IMR-90 (cell line): ENCODE results near the gene RAB28. TPM values are rescaled to one million over a fixed set of nuclear protein-coding genes. Genes with fewer than 3 reads are reported as not detected.
A peak's percentile ranks its signal among the peaks of the same experiment; 100 is the strongest.

Source experiments
- ATAC-seq: fragments of 200-7000 bp; cut with Tn5 transposase; 2 replicates; pipeline ENCODE4 v1.9.1; 2020; ENCODE audit warnings: low read depth, mild to moderate bottlenecking, moderate library complexity
- BruUV-seq: library from RNA; stranded (reverse); fragments of 400-500 nt; replicated peaks from 2 replicates; lab custom pipeline; 2021; lab: Mats Ljungman, UMichigan
- CTCF ChIA-PET: fragments of 300-600 bp; formaldehyde crosslinking; extraction: SDS; loops from one replicate; lab custom pipeline; 2021; ENCODE audit warnings: antibody characterized with exemption; lab: Yijun Ruan, JAX
- POLR2A ChIA-PET: fragments of 300-600 bp; sonication (Branson Sonifier 250); formaldehyde crosslinking; loops from one replicate; lab custom pipeline; 2022; ENCODE audit warnings: antibody characterized with exemption; ENCODE audit not compliant: unreplicated experiment; lab: Charles Lee
- DNase-seq: peaks from one replicate; pipeline ENCODE4 v3.0.0; 2013
- H2AFZ ChIP-seq: replicated peaks from 2 replicates; pipeline ENCODE3; 2013; ENCODE audit warnings: low read length, mild to moderate bottlenecking; ENCODE audit not compliant: poor library complexity
- H2AK5ac ChIP-seq: 2 replicates; pipeline ENCODE4 v1.6.1; 2013; ENCODE audit warnings: low read depth, low read length, inconsistent platforms
- H2AK9ac ChIP-seq: replicated peaks from 2 replicates; pipeline ENCODE3; 2013; ENCODE audit warnings: mild to moderate bottlenecking, low read depth, low read length, moderate library complexity; ENCODE audit not compliant: poor library complexity
- H2BK120ac ChIP-seq: 2 replicates; pipeline ENCODE4 v1.6.1; 2013; ENCODE audit warnings: low read depth, low read length, inconsistent platforms
- H2BK15ac ChIP-seq: 3 replicates; pipeline ENCODE4 v1.6.1; 2013; ENCODE audit warnings: low read depth, low read length, inconsistent platforms
- H2BK20ac ChIP-seq: 2 replicates; pipeline ENCODE4 v1.6.1; 2013; ENCODE audit warnings: low read depth, mild to moderate bottlenecking, inconsistent platforms, low read length, moderate library complexity
- H2BK5ac ChIP-seq: 2 replicates; pipeline ENCODE4 v1.6.1; 2013; ENCODE audit warnings: mild to moderate bottlenecking, low read depth, low read length, inconsistent platforms; ENCODE audit not compliant: poor library complexity, severe bottlenecking
- H3K14ac ChIP-seq: replicated peaks from 2 replicates; pipeline ENCODE4 v1.6.1; 2013; ENCODE audit warnings: low read depth, low read length, inconsistent platforms
- H3K18ac ChIP-seq: 2 replicates; pipeline ENCODE4 v1.6.1; 2013; ENCODE audit warnings: low read depth, low read length, control low read depth
- H3K23ac ChIP-seq: 2 replicates; pipeline ENCODE4 v1.6.1; 2013; ENCODE audit warnings: low read depth, low read length, inconsistent platforms
- H3K27ac ChIP-seq: 2 replicates; pipeline ENCODE4 v1.5.1; 2013; ENCODE audit warnings: mild to moderate bottlenecking, control low read depth, low read length; ENCODE audit not compliant: insufficient read depth
- H3K27me3 ChIP-seq: 2 replicates; pipeline ENCODE4 v1.6.1; 2013; ENCODE audit warnings: low read length; ENCODE audit not compliant: control insufficient read depth, insufficient read depth
- H3K36me3 ChIP-seq: 2 replicates; pipeline ENCODE4 v1.6.1; 2013; ENCODE audit warnings: low read length, mixed read lengths; ENCODE audit not compliant: control insufficient read depth, insufficient read depth
- H3K4ac ChIP-seq: 2 replicates; pipeline ENCODE4 v1.6.1; 2013; ENCODE audit warnings: low read depth, low read length, inconsistent platforms
- H3K4me1 ChIP-seq: 2 replicates; pipeline ENCODE4 v1.6.1; 2013; ENCODE audit warnings: low read length, mixed read lengths; ENCODE audit not compliant: control insufficient read depth, insufficient read depth
- H3K4me2 ChIP-seq: 2 replicates; pipeline ENCODE4 v1.6.1; 2013; ENCODE audit warnings: low read depth, mild to moderate bottlenecking, control low read depth, low read length, moderate library complexity
- H3K4me3 ChIP-seq: 2 replicates; pipeline ENCODE4 v1.5.1; 2013; ENCODE audit warnings: low read depth, mild to moderate bottlenecking, control low read depth, low read length, moderate library complexity; ENCODE audit not compliant: insufficient read depth
- H3K56ac ChIP-seq: 2 replicates; pipeline ENCODE4 v1.6.1; 2013; ENCODE audit warnings: low read length, inconsistent platforms; ENCODE audit not compliant: insufficient read depth; ENCODE audit errors: extremely low read depth
- H3K79me1 ChIP-seq, 2 experiments: 2 replicates each; pipeline ENCODE4 v1.6.1; 2013; ENCODE audit warnings: low read length in 2 of 2, inconsistent platforms in 1 of 2, low read depth in 1 of 2
- H3K9ac ChIP-seq: 2 replicates; pipeline ENCODE4 v1.6.1; 2013; ENCODE audit warnings: low read depth, low read length, control low read depth
- H3K9me1 ChIP-seq: 2 replicates; pipeline ENCODE4 v1.6.1; 2013; ENCODE audit warnings: low read length, inconsistent platforms; ENCODE audit not compliant: insufficient read depth
- H3K9me3 ChIP-seq: 2 replicates; pipeline ENCODE4 v1.6.1; 2013; ENCODE audit warnings: low read length; ENCODE audit not compliant: control insufficient read depth, insufficient read depth
- H4K20me1 ChIP-seq: 2 replicates; pipeline ENCODE4 v1.6.1; 2013; ENCODE audit warnings: low read length, inconsistent platforms; ENCODE audit not compliant: insufficient read depth
- H4K5ac ChIP-seq: 2 replicates; pipeline ENCODE4 v1.6.1; 2013; ENCODE audit warnings: mild to moderate bottlenecking, low read depth, low read length, control low read depth
- H4K8ac ChIP-seq, 2 experiments: 2 replicates each; pipeline ENCODE4 v1.6.1; 2013; ENCODE audit warnings: low read depth in 2 of 2, low read length in 2 of 2, control low read depth in 1 of 2, inconsistent platforms in 1 of 2
- H4K91ac ChIP-seq: 2 replicates; pipeline ENCODE4 v1.6.1; 2013; ENCODE audit warnings: low read depth, low read length, inconsistent platforms; ENCODE audit not compliant: insufficient read depth
- CEBPB ChIP-seq: IDR thresholded peaks from 2 replicates; pipeline ENCODE4 v1.6.1; 2012; ENCODE audit warnings: low read depth, low read length, improper control_type of control experiment
- NFE2L2 ChIP-seq: fragments of 150-350 bp; IDR thresholded peaks from 2 replicates; pipeline ENCODE4 v1.6.1; 2016; ENCODE audit warnings: low read depth, mild to moderate bottlenecking, low read length
- POLR2A ChIP-seq: IDR thresholded peaks from 2 replicates; pipeline ENCODE4 v1.6.1; 2012; ENCODE audit warnings: mild to moderate bottlenecking, low read depth, low read length
- WGBS, 2 experiments: methylation state at CpG; one replicate each; pipeline versions ENCODE4 v1.1.5 to v1.1.7; 2013; ENCODE audit warnings: missing lambda C conversion rate in 2 of 2; ENCODE audit not compliant: insufficient read length in 1 of 2; ENCODE audit errors: extremely low coverage in 2 of 2; 5-methylcytosine and 5-hydroxymethylcytosine counted together
- dilution Hi-C: fragments of 300-500 bp; cut with HindIII; formaldehyde crosslinking; loops from one replicate; pipeline ENCODE4 v1.14.3; 2018; ENCODE audit warnings: low sequenced_read_pairs; ENCODE audit not compliant: unreplicated experiment
- in situ Hi-C: fragments of 300-500 bp; cut with MboI; formaldehyde crosslinking; loops from 3 replicates; pipeline ENCODE4 v1.14.3; 2019; ENCODE audit warnings: low sequenced_read_pairs, inconsistent platforms, mixed read lengths
- intact Hi-C: fragments of 100-400 bp; cut with micrococcal nuclease; formaldehyde crosslinking; loops from 2 replicates; pipeline ENCODE4 v1.10.0; 2022
- polyA plus RNA-seq, 3 experiments: library from polyadenylated mRNA; depleted of rRNA; stranded (reverse); fragments of >200 nt; gene quantifications; 2 replicates each; pipeline ENCODE4 v1.2.3, GENCODE V29; 2012; ENCODE audit warnings: low replicate concordance in 1 of 3
- total RNA-seq: library from RNA; depleted of rRNA; stranded (reverse); fragments of >200 nt; gene quantifications from 2 replicates; pipeline ENCODE4 v1.2.3, GENCODE V29; 2012

RAB28 gene
- total and polyA plus RNA-seq, 2 of the 4 experiments (the other 2 are of a cell fraction): 7.5 to 10.8 TPM

GRCh38 chr4:13368217-13368616 lies 115.9 kb downstream of the RAB28 start:
- H2BK20ac ChIP-seq: no peak overlapping the region

More at GRCh38 chr4:13368217-13368616, 115.9 kb downstream of the RAB28 start:
- DNase-seq (peak; percentile 12), ATAC-seq (peak; percentile 17; the same call in 1 of the 2 replicates)
- no peak overlapping the region for H3K18ac ChIP-seq
- TF ChIP-seq POLR2A (no peak), NFE2L2 (no peak), CEBPB (peak; percentile 13; the same call in 1 of the 2 replicates)
- no peak overlapping the region for H4K5ac ChIP-seq
- no peak overlapping the region for H2AK9ac ChIP-seq
- no peak overlapping the region for H2AK5ac ChIP-seq
- H4K8ac ChIP-seq: no peak overlapping the region
- no TSS peak for BruUV-seq
- H3K27me3 ChIP-seq: no peaks in the 10 kb centered on the region
- H4K20me1 ChIP-seq: no peaks in the 10 kb centered on the region
- H3K9ac ChIP-seq: no peak overlapping the region
- H3K14ac ChIP-seq: no peak overlapping the region
- no peak overlapping the region for H3K23ac ChIP-seq
- no peaks in the 10 kb centered on the region for H3K4me1 ChIP-seq
- POLR2A ChIA-PET: no interaction called here
- H3K27ac ChIP-seq: no peak overlapping the region
- no peak overlapping the region for H4K91ac ChIP-seq
- no peak overlapping the region for H2BK120ac ChIP-seq
- H2BK5ac ChIP-seq: no peak overlapping the region
- no peaks in the 10 kb centered on the region for H3K9me3 ChIP-seq
- H2BK15ac ChIP-seq: no peak overlapping the region
- H3K56ac ChIP-seq: no peak overlapping the region
- no peak overlapping the region for H3K4ac ChIP-seq
- intact Hi-C loops: no loop called here
- H3K79me1 ChIP-seq: no peaks in the 10 kb centered on the region
- no peak overlapping the region for H3K4me2 ChIP-seq
- dilution Hi-C loops: no loop called here
- CTCF ChIA-PET: no interaction called here
- peaks cover 3% of the 10 kb centered on the region; the same call in 1 of the 2 replicates for H3K36me3 ChIP-seq
- H3K9me1 ChIP-seq: no peaks in the 10 kb centered on the region; the same call in 1 of the 2 replicates
- no peak overlapping the region for H2AFZ ChIP-seq
- in situ Hi-C loops: no loop called here
- WGBS, 2 experiments: no CpG with 5 or more reads among the region's 2 CpGs
- no peak overlapping the region for H3K4me3 ChIP-seq
